Activated gamma-delta T cell treated with anti-CD3 and anti-CD28 coated beads, Interleukin-2, amount 50 U/mL, for 16 hours (primary cell): Measurements from ENCODE around the gene DAP3.

ENCODE experiments used
- DNase-seq: peaks from one replicate; pipeline ENCODE4 v3.0.0-alpha.2; 2020; ENCODE audit warnings: low read depth

DAP3 gene

GRCh38 chr1:155776414-155776813 lies 87.5 kb downstream of the DAP3 start:
- DNase-seq: no peak

- DNase-seq: no peak
Measured at GRCh38 chr1:155777582-155777981, 88.7 kb downstream of the DAP3 start.
